HG02852 (cell line): ENCODE results near the gene MAGT1.
"Not testable (repeated sequence)": the region's sequence is repeated elsewhere in the genome, so short reads cannot be mapped to it uniquely, and the experiment has no call there.

ENCODE experiments used
- ATAC-seq: cut with Tn5 transposase; IDR thresholded peaks from one replicate; pipeline ENCODE4 v1.9.1; 2021; ENCODE audit warnings: mild to moderate bottlenecking, moderate library complexity; ENCODE audit not compliant: unreplicated experiment

The MAGT1 gene

GRCh38 chrX:77894921-77895886 lies at the start of gene MAGT1:
MAGT1 (minus strand) TSS chrX:77895435; CDS start chrX:77895410, 25 bp downstream.
- ATAC-seq, result peak; percentile 88

- not testable (repeated sequence) for ATAC-seq
These were observed 49.8 kb upstream of the MAGT1 start for GRCh38 chrX:77945031-77945430.

GRCh38 chrX:77938083-77938680 lies 42.9 kb upstream of the MAGT1 start:
- no peak for ATAC-seq

- no peak for ATAC-seq
These were observed 42.1 kb upstream of the MAGT1 start for GRCh38 chrX:77937291-77937690.

GRCh38 chrX:77936299-77936698 lies 41.1 kb upstream of the MAGT1 start:
- ATAC-seq, result no peak

- no peak for ATAC-seq
These were observed 40.7 kb upstream of the MAGT1 start for GRCh38 chrX:77935886-77936285.

- ATAC-seq, result no peak
These were observed 35.3 kb upstream of the MAGT1 start for GRCh38 chrX:77930581-77930980.

GRCh38 chrX:77925764-77926163 lies 30.5 kb upstream of the MAGT1 start:
- no peak for ATAC-seq

GRCh38 chrX:77924320-77924859 lies 29.2 kb upstream of the MAGT1 start:
- ATAC-seq, result no peak

GRCh38 chrX:77922787-77923186 lies 27.6 kb upstream of the MAGT1 start:
- no peak for ATAC-seq

GRCh38 chrX:77919370-77919769 lies 24.1 kb upstream of the MAGT1 start:
- not testable (repeated sequence) for ATAC-seq

GRCh38 chrX:77918568-77918967 lies 23.3 kb upstream of the MAGT1 start:
- ATAC-seq, result no peak

GRCh38 chrX:77917294-77917933 lies 22.2 kb upstream of the MAGT1 start:
- ATAC-seq, result peak; percentile 61

GRCh38 chrX:77910108-77910840 lies 15.0 kb upstream of the MAGT1 start, which contains the start of gene ATP7A:
ATP7A (plus strand) TSS chrX:77910693; CDS start chrX:77971642, 60,949 bp downstream.
- peak; percentile 90 for ATAC-seq

- ATAC-seq, result no peak
These were observed 6.3 kb upstream of the MAGT1 start for GRCh38 chrX:77901506-77901905.

GRCh38 chrX:77900688-77901087 lies 5.5 kb upstream of the MAGT1 start:
- no peak for ATAC-seq

- peak; percentile 49 for ATAC-seq
These were observed 4.0 kb upstream of the MAGT1 start, which contains the start of gene COX7B for GRCh38 chrX:77899081-77899828. COX7B (plus strand) TSS chrX:77899468; CDS start chrX:77899554, 86 bp downstream.

GRCh38 chrX:77893713-77894112 lies 1.5 kb downstream of the MAGT1 start:
- ATAC-seq, result no peak

- ATAC-seq, result no peak
These were observed 2.3 kb downstream of the MAGT1 start for GRCh38 chrX:77892887-77893286.

GRCh38 chrX:77881418-77881817 lies 13.8 kb downstream of the MAGT1 start:
- ATAC-seq, result not testable (repeated sequence)
